GM23248 (cell line): ENCODE measurements around the gene EVC. TPM values are rescaled to one million over a fixed set of nuclear protein-coding genes. Genes with fewer than 3 reads are reported as not detected.

Source experiments
- DNase-seq: peaks from one replicate; pipeline ENCODE4 v3.0.0-alpha.2; 2015
- H2AFZ ChIP-seq: fragments of 200-600 bp; sonication (generic); 2 replicates; pipeline ENCODE4 v1.6.1; 2016; ENCODE audit warnings: antibody characterized with exemption
- H3F3A ChIP-seq: fragments of 200-600 bp; sonication (generic); 2 replicates; pipeline ENCODE4 v1.6.1; 2016; ENCODE audit warnings: mild to moderate bottlenecking, antibody characterized with exemption, mixed run types; ENCODE audit not compliant: insufficient read depth
- H3K27ac ChIP-seq: fragments of 200-600 bp; sonication (generic); 2 replicates; pipeline ENCODE4 v1.5.1; 2016; ENCODE audit warnings: mild to moderate bottlenecking
- H3K27me3 ChIP-seq: fragments of 200-600 bp; sonication (generic); replicated peaks from 2 replicates; pipeline ENCODE4 v1.6.1; 2016; ENCODE audit warnings: mild to moderate bottlenecking; ENCODE audit not compliant: insufficient read depth
- H3K36me3 ChIP-seq: fragments of 200-600 bp; sonication (generic); 2 replicates; pipeline ENCODE4 v1.6.1; 2016; ENCODE audit warnings: low read depth, mild to moderate bottlenecking
- H3K4me1 ChIP-seq: fragments of 200-600 bp; sonication (generic); 2 replicates; pipeline ENCODE4 v1.6.1; 2016; ENCODE audit warnings: mild to moderate bottlenecking; ENCODE audit not compliant: insufficient read depth
- H3K4me2 ChIP-seq: fragments of 200-600 bp; sonication (generic); one replicate; pipeline ENCODE4 v1.6.1; 2016; ENCODE audit warnings: mild to moderate bottlenecking; ENCODE audit not compliant: unreplicated experiment
- H3K4me3 ChIP-seq: fragments of 200-600 bp; sonication (generic); 2 replicates; pipeline ENCODE4 v1.5.1; 2016; ENCODE audit warnings: mild to moderate bottlenecking
- H3K79me2 ChIP-seq: fragments of 200-600 bp; sonication (generic); 2 replicates; pipeline ENCODE4 v1.6.1; 2016; ENCODE audit warnings: mild to moderate bottlenecking; ENCODE audit not compliant: insufficient read depth
- H3K9ac ChIP-seq: fragments of 200-600 bp; sonication (generic); 2 replicates; pipeline ENCODE4 v1.6.1; 2016; ENCODE audit warnings: mild to moderate bottlenecking
- H3K9me2 ChIP-seq: fragments of 200-600 bp; sonication (generic); 2 replicates; pipeline ENCODE4 v1.6.1; 2016; ENCODE audit warnings: mixed run types, mild to moderate bottlenecking, moderate library complexity; ENCODE audit not compliant: insufficient read depth
- H3K9me3 ChIP-seq: fragments of 200-600 bp; sonication (generic); one replicate; pipeline ENCODE4 v1.6.1; 2017; ENCODE audit warnings: low read depth
- H4K20me1 ChIP-seq: fragments of 200-600 bp; sonication (generic); 2 replicates; pipeline ENCODE4 v1.6.0; 2016; ENCODE audit not compliant: insufficient read depth
- EZH2 ChIP-seq: fragments of 200-600 bp; sonication (generic); IDR thresholded peaks from 2 replicates; pipeline ENCODE4 v1.6.1; 2018; ENCODE audit warnings: antibody characterized with exemption, mild to moderate bottlenecking; ENCODE audit not compliant: insufficient read depth, poor library complexity, severe bottlenecking
- EZH2phosphoT487 ChIP-seq: fragments of 200-600 bp; sonication (generic); IDR thresholded peaks from 2 replicates; pipeline ENCODE4 v1.6.1; 2018; ENCODE audit warnings: antibody characterized with exemption, moderate library complexity, mild to moderate bottlenecking, low read depth; ENCODE audit not compliant: insufficient read depth
- WGBS, 2 experiments: methylation state at CpG; one replicate each; pipeline ENCODE4 v1.1.6; 2015 to 2017; ENCODE audit warnings: low lambda C conversion rate in 2 of 2, low coverage in 1 of 2; ENCODE audit errors: missing lambda C conversion rate in 2 of 2; 5-methylcytosine and 5-hydroxymethylcytosine counted together
- in situ Hi-C: fragments of 300-500 bp; cut with MboI; formaldehyde crosslinking; loops from 2 replicates; pipeline ENCODE4 v1.15.0; 2020
- polyA plus RNA-seq: library from polyadenylated mRNA; unstranded; fragments of >200 nt; fragmentation: Nextera tagmentation; extraction: Ambion mirVana; gene quantifications from 2 replicates; pipeline ENCODE4 v1.2.1, GENCODE V29; 2016
- total RNA-seq: library from RNA; depleted of rRNA; stranded (reverse); fragments of >200 nt; shearing (Covaris generic); gene quantifications from 2 replicates; pipeline ENCODE4 v1.2.3, GENCODE V29; 2014

EVC gene
- total and polyA plus RNA-seq, 2 experiments from 2014 or later, result 4.0 to 56.2 TPM

DNA sequence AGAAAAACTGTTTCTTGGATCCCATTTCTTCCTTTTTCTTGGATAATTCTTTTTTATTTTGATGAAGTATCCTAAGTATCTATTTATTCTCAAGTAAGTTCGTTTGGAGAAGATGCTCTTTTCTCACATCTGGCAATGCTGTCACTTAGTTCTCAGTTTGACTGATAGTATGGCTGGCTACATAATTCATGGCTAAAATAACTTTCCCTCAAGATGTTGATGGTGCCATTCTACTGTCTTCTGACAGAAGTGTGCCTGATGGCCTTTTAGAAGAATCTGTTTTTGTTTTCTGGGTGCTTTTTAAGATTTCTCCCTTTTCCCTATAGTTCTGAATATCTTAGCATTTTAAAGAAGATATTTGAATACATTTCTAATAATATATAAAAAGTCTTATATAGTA is 44.3 kb upstream of the EVC start:
- no peak overlapping the region for H3K4me3 ChIP-seq
- no peak for DNase-seq
- no peak overlapping the region for H3K27ac ChIP-seq
- TF ChIP-seq EZH2phosphoT487 (no peak), EZH2 (no peak)
- peaks cover 34% of the 10 kb centered on the region for H3K79me2 ChIP-seq
- no peak overlapping the region for H3K4me2 ChIP-seq
- no peak overlapping the region for H3K9ac ChIP-seq
- WGBS, 2 experiments, result 37 to 74% methylated on average over 1 of the region's 1 CpG
- H4K20me1 ChIP-seq, result no peaks in the 10 kb centered on the region
- H3F3A ChIP-seq, result no peaks in the 10 kb centered on the region
- no peak overlapping the region for H2AFZ ChIP-seq
- peaks cover 24% of the 10 kb centered on the region for H3K36me3 ChIP-seq
- H3K9me2 ChIP-seq, result no peaks in the 10 kb centered on the region
- H3K27me3 ChIP-seq, result no peaks in the 10 kb centered on the region
- no peaks in the 10 kb centered on the region for H3K4me1 ChIP-seq
- no peaks in the 10 kb centered on the region for H3K9me3 ChIP-seq
- in situ Hi-C loops, result no loop called here

DNA sequence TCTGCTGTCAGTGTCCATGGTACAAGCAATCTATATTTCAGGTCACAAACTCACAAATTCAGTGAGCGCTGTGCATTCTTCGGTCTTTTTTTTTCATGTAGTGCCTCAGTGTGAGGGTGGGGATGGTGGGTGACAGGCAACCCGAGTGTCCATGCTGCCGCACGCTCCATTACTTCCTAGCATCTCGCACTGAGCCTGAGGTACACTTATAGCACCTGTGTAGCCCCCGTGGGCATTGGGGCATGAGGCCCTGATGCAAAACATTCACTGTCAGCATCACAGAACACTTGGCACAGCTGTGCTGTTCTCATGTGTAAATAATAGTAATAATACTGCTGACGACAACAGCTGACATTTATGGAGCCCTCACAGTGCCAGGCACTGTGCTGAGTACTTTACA is 34.2 kb upstream of the EVC start:
- Histone ChIP-seq H2AFZ (no peak overlapping the region), H3F3A (no peaks in the 10 kb centered on the region), H3K27ac (no peak overlapping the region), H3K9ac (no peak overlapping the region), H3K4me2 (no peak overlapping the region), H4K20me1 (no peaks in the 10 kb centered on the region), H3K27me3 (no peaks in the 10 kb centered on the region), H3K36me3 (peaks cover 18% of the 10 kb centered on the region), H3K4me1 (no peaks in the 10 kb centered on the region), H3K9me3 (no peaks in the 10 kb centered on the region), H3K9me2 (no peaks in the 10 kb centered on the region), H3K79me2 (no peaks in the 10 kb centered on the region), H3K4me3 (no peak overlapping the region)
- 86 to 90% methylated on average over 8 of the region's 8 CpGs for WGBS, 2 experiments
- DNase-seq, result no peak
- in situ Hi-C loops, result no loop called here
- TF ChIP-seq EZH2phosphoT487 (no peak), EZH2 (no peak)

DNA sequence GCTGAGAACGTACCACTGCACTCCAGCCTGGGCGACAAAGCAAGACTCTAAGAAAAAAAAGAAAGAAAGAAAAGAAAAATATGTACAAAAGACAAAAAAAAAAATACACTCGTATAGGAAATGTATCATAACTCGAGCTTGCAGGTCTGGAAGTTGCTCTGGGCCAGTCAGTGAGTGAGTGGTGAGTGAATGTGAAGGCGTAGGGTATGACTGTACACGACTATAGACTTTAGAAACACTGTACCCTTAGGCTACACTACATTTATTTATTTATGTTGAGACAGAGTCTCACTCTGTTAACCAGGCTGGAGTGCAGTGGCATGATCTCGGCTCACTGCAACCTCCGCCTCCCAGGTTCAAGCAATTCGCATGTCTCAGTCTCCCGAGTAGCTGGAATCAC is 32.0 kb upstream of the EVC start:
- H3K4me3 ChIP-seq, result no peak overlapping the region
- no peaks in the 10 kb centered on the region for H3K4me1 ChIP-seq
- no peak for TF ChIP-seq EZH2
- peaks cover 22% of the 10 kb centered on the region for H3K36me3 ChIP-seq
- H3K9me2 ChIP-seq, result no peaks in the 10 kb centered on the region
- H2AFZ ChIP-seq, result no peak overlapping the region
- no peaks in the 10 kb centered on the region for H3F3A ChIP-seq
- peak; percentile 28 for DNase-seq
- H3K27me3 ChIP-seq, result no peaks in the 10 kb centered on the region
- WGBS, 2 experiments, result 72 to 76% methylated on average over 10 of the region's 10 CpGs
- no peaks in the 10 kb centered on the region for H3K9me3 ChIP-seq
- no peak overlapping the region for H3K4me2 ChIP-seq
- H4K20me1 ChIP-seq, result no peaks in the 10 kb centered on the region
- H3K9ac ChIP-seq, result no peak overlapping the region
- in situ Hi-C loops, result no loop called here
- no peaks in the 10 kb centered on the region for H3K79me2 ChIP-seq
- H3K27ac ChIP-seq, result no peak overlapping the region

GRCh38 chr4:5683566-5683965 is 27.4 kb upstream of the EVC start:
- no peak for DNase-seq
- Histone ChIP-seq H3K4me2 (no peak overlapping the region), H3K27ac (no peak overlapping the region), H3K9me2 (no peaks in the 10 kb centered on the region), H3K4me3 (no peak overlapping the region), H3K9me3 (no peaks in the 10 kb centered on the region), H3K79me2 (no peaks in the 10 kb centered on the region), H3F3A (no peaks in the 10 kb centered on the region), H3K27me3 (no peaks in the 10 kb centered on the region), H4K20me1 (no peaks in the 10 kb centered on the region), H3K36me3 (peaks cover 32% of the 10 kb centered on the region), H3K9ac (no peak overlapping the region), H3K4me1 (no peaks in the 10 kb centered on the region), H2AFZ (no peak overlapping the region)
- no peak for TF ChIP-seq EZH2
- no peak for TF ChIP-seq EZH2phosphoT487
- in situ Hi-C loops, result no loop called here
- WGBS, 2 experiments, result 49 to 59% methylated on average over 10 of the region's 10 CpGs

- Histone ChIP-seq H3F3A (no peaks in the 10 kb centered on the region), H2AFZ (no peak overlapping the region), H3K9me3 (no peaks in the 10 kb centered on the region), H3K4me2 (no peak overlapping the region), H3K36me3 (peaks cover 25% of the 10 kb centered on the region), H3K4me1 (no peaks in the 10 kb centered on the region), H3K79me2 (no peaks in the 10 kb centered on the region), H4K20me1 (no peaks in the 10 kb centered on the region), H3K9ac (no peak overlapping the region), H3K9me2 (no peaks in the 10 kb centered on the region), H3K4me3 (no peak overlapping the region), H3K27ac (no peak overlapping the region), H3K27me3 (no peaks in the 10 kb centered on the region)
- in situ Hi-C loops, result no loop called here
- WGBS, 2 experiments, result 93 to 95% methylated on average over 9 of the region's 9 CpGs
- no peak for DNase-seq
- no peak for TF ChIP-seq EZH2phosphoT487
- TF ChIP-seq EZH2, result no peak
Measured at GRCh38 chr4:5685296-5685695, 25.7 kb upstream of the EVC start.
